WERI-Rb-1 (cell line): ENCODE data around the gene KCNH5.

Experiments
- DNase-seq: peaks from one replicate; pipeline ENCODE4 v3.0.0-alpha.2; 2020
- H3K27ac ChIP-seq: fragments of 250-450 bp; sonication (Bioruptor Pico); 2 replicates; pipeline ENCODE4 v1.5.1; 2020; ENCODE audit warnings: mild to moderate bottlenecking, moderate library complexity
- H3K27me3 ChIP-seq: fragments of 250-450 bp; sonication (Bioruptor Pico); 2 replicates; pipeline ENCODE4 v1.5.1; 2021; ENCODE audit warnings: mild to moderate bottlenecking, low read depth, moderate library complexity; ENCODE audit not compliant: insufficient read depth, severe bottlenecking
- H3K36me3 ChIP-seq: fragments of 250-450 bp; sonication (Bioruptor Pico); 2 replicates; pipeline ENCODE4 v1.5.1; 2020; ENCODE audit warnings: mild to moderate bottlenecking, moderate library complexity
- H3K4me3 ChIP-seq: 2 replicates; pipeline ENCODE4 v1.5.1; 2011; ENCODE audit warnings: low read depth, mild to moderate bottlenecking, control low read depth, low read length
- H3K9me3 ChIP-seq: fragments of 250-450 bp; sonication (Bioruptor Pico); 2 replicates; pipeline ENCODE4 v1.5.1; 2021; ENCODE audit warnings: mild to moderate bottlenecking, moderate library complexity; ENCODE audit not compliant: severe bottlenecking
- TF ChIP-seq, protein P1 (sequence below): IDR thresholded peaks from 2 replicates; pipeline ENCODE4 v1.5.1; 2011; ENCODE audit warnings: low read depth, mild to moderate bottlenecking, control low read depth, inconsistent platforms, low read length

The KCNH5 gene

DNA sequence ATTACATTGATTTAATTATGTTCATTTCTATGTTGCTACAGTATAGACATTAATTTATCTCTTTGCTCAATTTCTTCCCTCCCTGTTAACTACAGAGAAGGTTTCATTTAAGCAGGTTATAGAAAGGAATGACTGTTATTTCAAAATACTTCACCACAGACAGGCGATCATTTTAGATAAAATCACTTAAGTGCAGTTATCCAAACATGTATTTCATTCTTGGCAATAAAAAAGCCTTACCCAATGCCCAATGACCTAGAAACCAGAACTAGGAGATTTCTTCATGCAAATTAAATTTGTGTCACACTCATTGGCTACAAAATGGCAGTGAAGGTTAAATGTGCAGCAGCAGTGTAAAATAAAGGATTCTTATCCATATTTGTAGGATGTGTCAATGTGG, 266.4 kb downstream of the KCNH5 start:
- no peak for DNase-seq
- Histone ChIP-seq H3K36me3 (no peaks in the 10 kb centered on the region), H3K4me3 (no peak overlapping the region), H3K27ac (no peak overlapping the region), H3K9me3 (no peaks in the 10 kb centered on the region), H3K27me3 (no peaks in the 10 kb centered on the region)
- TF ChIP-seq, protein P1, sequence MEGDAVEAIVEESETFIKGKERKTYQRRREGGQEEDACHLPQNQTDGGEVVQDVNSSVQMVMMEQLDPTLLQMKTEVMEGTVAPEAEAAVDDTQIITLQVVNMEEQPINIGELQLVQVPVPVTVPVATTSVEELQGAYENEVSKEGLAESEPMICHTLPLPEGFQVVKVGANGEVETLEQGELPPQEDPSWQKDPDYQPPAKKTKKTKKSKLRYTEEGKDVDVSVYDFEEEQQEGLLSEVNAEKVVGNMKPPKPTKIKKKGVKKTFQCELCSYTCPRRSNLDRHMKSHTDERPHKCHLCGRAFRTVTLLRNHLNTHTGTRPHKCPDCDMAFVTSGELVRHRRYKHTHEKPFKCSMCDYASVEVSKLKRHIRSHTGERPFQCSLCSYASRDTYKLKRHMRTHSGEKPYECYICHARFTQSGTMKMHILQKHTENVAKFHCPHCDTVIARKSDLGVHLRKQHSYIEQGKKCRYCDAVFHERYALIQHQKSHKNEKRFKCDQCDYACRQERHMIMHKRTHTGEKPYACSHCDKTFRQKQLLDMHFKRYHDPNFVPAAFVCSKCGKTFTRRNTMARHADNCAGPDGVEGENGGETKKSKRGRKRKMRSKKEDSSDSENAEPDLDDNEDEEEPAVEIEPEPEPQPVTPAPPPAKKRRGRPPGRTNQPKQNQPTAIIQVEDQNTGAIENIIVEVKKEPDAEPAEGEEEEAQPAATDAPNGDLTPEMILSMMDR = no peak

DNA sequence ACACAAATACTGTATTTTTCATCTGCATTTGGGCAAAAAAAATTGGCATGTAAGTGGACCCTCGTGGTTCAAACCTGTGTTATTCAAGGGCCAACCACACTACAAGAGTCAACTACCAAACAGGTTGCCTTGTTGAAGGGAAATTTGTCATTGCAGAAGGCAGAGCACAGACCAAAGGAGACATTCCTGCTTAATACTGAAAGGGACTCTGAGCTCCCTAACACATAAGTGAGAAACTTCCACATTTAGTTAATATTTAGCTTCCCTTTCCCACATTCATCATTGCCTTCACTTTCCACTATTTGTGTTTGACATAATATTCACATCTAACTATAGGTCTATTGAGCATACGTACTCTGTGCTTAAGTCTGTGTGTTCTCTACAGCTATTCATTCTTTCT, 266.9 kb downstream of the KCNH5 start:
- Histone ChIP-seq H3K27ac (no peak overlapping the region), H3K27me3 (no peaks in the 10 kb centered on the region), H3K36me3 (no peaks in the 10 kb centered on the region), H3K9me3 (no peaks in the 10 kb centered on the region), H3K4me3 (no peak overlapping the region)
- TF ChIP-seq, protein P1 = no peak
- no peak for DNase-seq

DNA sequence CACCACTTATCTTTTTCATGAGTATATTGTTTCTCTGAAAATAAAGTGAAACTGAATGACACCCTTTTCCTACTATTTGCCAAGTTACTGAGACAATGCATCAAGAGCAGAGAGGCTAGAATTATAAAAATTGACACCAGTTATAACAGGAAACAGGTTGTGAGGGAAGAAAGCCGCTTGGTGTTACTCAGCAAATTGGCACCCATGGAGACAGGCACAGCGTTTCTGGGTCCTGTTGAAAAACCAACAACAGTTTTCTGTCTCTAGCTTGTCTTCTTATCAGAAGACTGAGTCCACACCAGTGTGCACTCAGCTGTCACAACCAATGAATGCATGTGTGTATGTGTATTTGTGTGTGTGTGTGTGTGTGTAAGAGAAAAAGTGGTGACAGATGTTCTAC, 267.7 kb downstream of the KCNH5 start:
- Histone ChIP-seq H3K27ac (no peak overlapping the region), H3K36me3 (no peaks in the 10 kb centered on the region), H3K27me3 (no peaks in the 10 kb centered on the region), H3K4me3 (no peak overlapping the region), H3K9me3 (no peaks in the 10 kb centered on the region)
- DNase-seq = no peak
- TF ChIP-seq, protein P1 = no peak

DNA sequence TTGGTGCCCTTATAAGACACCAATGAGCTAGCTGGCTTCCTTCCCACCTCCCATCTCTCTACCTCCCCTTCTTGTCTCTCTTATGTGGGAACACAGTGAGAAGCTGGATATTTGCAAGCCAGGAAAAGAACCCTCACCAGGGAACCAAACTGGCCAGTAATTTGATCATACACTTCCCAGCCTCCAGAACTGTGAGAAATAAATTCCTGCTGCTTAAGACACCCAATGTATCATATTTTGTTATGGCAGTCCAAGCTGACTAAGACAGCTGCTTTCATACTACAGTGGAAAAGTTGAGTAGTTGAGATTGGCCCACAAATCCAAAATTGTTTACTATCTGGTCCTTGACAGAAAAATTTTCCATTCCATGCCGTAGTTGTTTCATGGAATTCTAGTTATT, 269.0 kb downstream of the KCNH5 start:
- DNase-seq = no peak
- H3K27ac ChIP-seq = no peak overlapping the region
- no peak overlapping the region for H3K4me3 ChIP-seq
- H3K27me3 ChIP-seq = no peaks in the 10 kb centered on the region
- no peaks in the 10 kb centered on the region for H3K36me3 ChIP-seq
- TF ChIP-seq, protein P1 = no peak
- no peaks in the 10 kb centered on the region for H3K9me3 ChIP-seq

DNA sequence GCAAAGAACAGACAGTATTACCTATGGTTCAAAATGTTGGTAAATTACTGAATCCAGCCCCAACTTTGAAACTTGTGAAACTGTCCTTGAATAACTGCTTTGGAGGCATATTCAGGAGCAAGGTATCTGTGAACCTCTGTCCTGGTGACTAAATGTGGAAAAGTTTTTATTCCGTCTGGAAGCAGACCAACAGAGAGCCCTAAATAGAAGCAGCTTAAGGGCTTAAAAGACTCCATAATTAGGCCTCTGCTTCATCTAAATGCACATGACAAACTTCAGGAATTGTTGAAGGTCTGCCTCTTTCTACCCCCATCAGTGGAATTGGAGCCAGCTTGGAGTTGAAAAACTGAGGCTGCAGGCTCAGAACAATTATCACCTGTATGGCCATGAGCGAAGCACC, 276.5 kb downstream of the KCNH5 start:
- TF ChIP-seq, protein P1 = no peak
- H3K4me3 ChIP-seq = no peak overlapping the region
- no peak for DNase-seq
- no peaks in the 10 kb centered on the region for H3K36me3 ChIP-seq
- no peak overlapping the region for H3K27ac ChIP-seq
- no peaks in the 10 kb centered on the region for H3K9me3 ChIP-seq
- H3K27me3 ChIP-seq = no peaks in the 10 kb centered on the region

DNA sequence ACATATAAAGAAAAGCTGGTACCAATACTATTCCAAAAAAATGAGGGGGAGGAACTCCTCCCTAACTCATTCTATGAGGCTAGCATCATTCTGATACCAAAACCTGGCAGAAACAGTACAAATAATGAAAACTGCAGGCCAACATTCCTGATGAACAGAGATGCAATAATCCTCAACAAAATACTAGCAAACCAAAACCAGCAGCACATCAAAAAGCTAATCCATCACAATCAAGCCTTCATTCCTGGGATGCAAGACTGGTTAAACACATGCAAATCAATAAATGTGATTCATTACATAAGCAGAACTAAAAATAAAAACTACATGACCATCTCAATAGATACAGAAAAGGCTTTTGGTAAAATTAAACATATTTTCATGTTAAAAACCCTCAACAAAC, 281.3 kb downstream of the KCNH5 start:
- no peak overlapping the region for H3K4me3 ChIP-seq
- H3K27me3 ChIP-seq = no peaks in the 10 kb centered on the region
- H3K27ac ChIP-seq = no peak overlapping the region
- no peaks in the 10 kb centered on the region for H3K36me3 ChIP-seq
- TF ChIP-seq, protein P1 = no peak
- no peak for DNase-seq
- H3K9me3 ChIP-seq = no peaks in the 10 kb centered on the region
